Hepatocyte (in vitro differentiated cells): ENCODE data around the gene ZNF273. TPM values are rescaled to one million over a fixed set of nuclear protein-coding genes. Genes with fewer than 3 reads are reported as not detected.
"Not testable (repeated sequence)": the region's sequence is repeated elsewhere in the genome, so short reads cannot be mapped to it uniquely, and the experiment has no call there.

ENCODE experiments used
- DNase-seq: peaks from one replicate; pipeline ENCODE4 v3.0.0-alpha.2; 2016; ENCODE audit warnings: low spot score
- H2AFZ ChIP-seq: fragments of 200-600 bp; sonication (generic); 2 replicates; pipeline ENCODE4 v1.6.0; 2016; ENCODE audit warnings: antibody characterized with exemption, mild to moderate bottlenecking
- H3K27ac ChIP-seq: fragments of 200-600 bp; sonication (generic); 2 replicates; pipeline ENCODE4 v1.5.1; 2016; ENCODE audit warnings: mild to moderate bottlenecking
- H3K27me3 ChIP-seq: fragments of 200-600 bp; sonication (generic); 2 replicates; pipeline ENCODE4 v1.6.1; 2016
- H3K36me3 ChIP-seq: fragments of 200-600 bp; sonication (generic); replicated peaks from 2 replicates; pipeline ENCODE4 v1.5.1; 2016; ENCODE audit warnings: low read depth; ENCODE audit not compliant: insufficient read depth
- H3K4me1 ChIP-seq: fragments of 200-600 bp; sonication (generic); 2 replicates; pipeline ENCODE4 v1.5.1; 2016; ENCODE audit warnings: mild to moderate bottlenecking, moderate library complexity; ENCODE audit not compliant: insufficient read depth
- H3K4me2 ChIP-seq: fragments of 200-600 bp; sonication (generic); 2 replicates; pipeline ENCODE4 v1.6.0; 2016
- H3K4me3 ChIP-seq: fragments of 200-600 bp; sonication (generic); 2 replicates; pipeline ENCODE4 v1.5.1; 2016; ENCODE audit warnings: mild to moderate bottlenecking
- H3K79me2 ChIP-seq: fragments of 200-600 bp; sonication (generic); 2 replicates; pipeline ENCODE4 v1.6.0; 2017; ENCODE audit warnings: mild to moderate bottlenecking
- H3K9me2 ChIP-seq: fragments of 200-600 bp; sonication (generic); replicated peaks from 2 replicates; pipeline ENCODE4 v1.6.0; 2017; ENCODE audit warnings: mild to moderate bottlenecking; ENCODE audit not compliant: insufficient read depth
- H3K9me3 ChIP-seq: fragments of 200-600 bp; sonication (generic); 2 replicates; pipeline ENCODE4 v1.5.1; 2016; ENCODE audit warnings: low read depth, mild to moderate bottlenecking
- H4K20me1 ChIP-seq: fragments of 200-600 bp; sonication (generic); 2 replicates; pipeline ENCODE4 v1.6.0; 2016; ENCODE audit warnings: mild to moderate bottlenecking; ENCODE audit not compliant: insufficient read depth, poor library complexity, severe bottlenecking
- CTCF ChIP-seq: fragments of 200-600 bp; sonication (generic); IDR thresholded peaks from 2 replicates; pipeline ENCODE4 v1.5.1; 2016; ENCODE audit warnings: antibody characterized with exemption, mild to moderate bottlenecking; ENCODE audit not compliant: poor library complexity
- EZH2 ChIP-seq: fragments of 200-600 bp; sonication (generic); IDR thresholded peaks from 2 replicates; pipeline ENCODE4 v1.6.1; 2016; ENCODE audit warnings: antibody characterized with exemption, mild to moderate bottlenecking, borderline replicate concordance
- EZH2phosphoT487 ChIP-seq: fragments of 200-600 bp; sonication (generic); IDR thresholded peaks from one replicate; pipeline ENCODE4 v1.6.1; 2018; ENCODE audit warnings: antibody characterized with exemption, mild to moderate bottlenecking, low read depth, moderate library complexity; ENCODE audit not compliant: unreplicated experiment, severe bottlenecking
- WGBS: methylation state at CpG from one replicate; pipeline ENCODE4 v1.1.6; 2016; ENCODE audit warnings: low lambda C conversion rate; ENCODE audit errors: missing lambda C conversion rate; 5-methylcytosine and 5-hydroxymethylcytosine counted together
- polyA plus RNA-seq: library from polyadenylated mRNA; unstranded; fragments of >200 nt; fragmentation: Nextera tagmentation; extraction: Ambion mirVana; gene quantifications from 2 replicates; pipeline ENCODE4 v1.2.1, GENCODE V29; 2016
- total RNA-seq: library from RNA; depleted of rRNA; stranded (reverse); fragments of >200 nt; gene quantifications from 2 replicates; pipeline ENCODE4 v1.2.3, GENCODE V29; 2014

The ZNF273 gene
- total and polyA plus RNA-seq, 2 experiments from 2014 or later, result 4.1 to 4.9 TPM

- H3K4me3 ChIP-seq, result no peak overlapping the region
- no peak overlapping the region for H3K27ac ChIP-seq
- no peaks in the 10 kb centered on the region for H4K20me1 ChIP-seq
- no peaks in the 10 kb centered on the region for H3K4me1 ChIP-seq
- DNase-seq, result no peak
- H3K9me2 ChIP-seq, result no peaks in the 10 kb centered on the region
- H3K27me3 ChIP-seq, result peaks cover 6% of the 10 kb centered on the region
- TF ChIP-seq CTCF (no peak), EZH2phosphoT487 (no peak), EZH2 (no peak)
- H3K4me2 ChIP-seq, result peak overlapping the region; percentile 78
- H3K9me3 ChIP-seq, result no peaks in the 10 kb centered on the region
- peak overlapping the region; percentile 35 for H2AFZ ChIP-seq
- no peaks in the 10 kb centered on the region for H3K36me3 ChIP-seq
- H3K79me2 ChIP-seq, result no peaks in the 10 kb centered on the region
- WGBS, result 51% methylated on average over 16 of the region's 17 CpGs
These were observed 14.5 kb upstream of the ZNF273 start for GRCh38 chr7:64888561-64888900.

GRCh38 chr7:64888901-64889685 lies 14.0 kb upstream of the ZNF273 start:
- Histone ChIP-seq H3K36me3 (no peaks in the 10 kb centered on the region), H3K79me2 (no peaks in the 10 kb centered on the region), H3K27me3 (peaks cover 6% of the 10 kb centered on the region), H4K20me1 (no peaks in the 10 kb centered on the region), H2AFZ (peak overlapping the region; percentile 35), H3K9me3 (no peaks in the 10 kb centered on the region), H3K9me2 (no peaks in the 10 kb centered on the region), H3K27ac (no peak overlapping the region), H3K4me3 (peak overlapping the region; percentile 20), H3K4me2 (peak overlapping the region; percentile 78), H3K4me1 (no peaks in the 10 kb centered on the region)
- TF ChIP-seq CTCF (no peak), EZH2phosphoT487 (no peak), EZH2 (no peak)
- 60% methylated on average over 47 of the region's 60 CpGs for WGBS
- DNase-seq, result no peak

- no peaks in the 10 kb centered on the region for H3K4me1 ChIP-seq
- H3K4me3 ChIP-seq, result no peak overlapping the region
- peaks cover 6% of the 10 kb centered on the region for H3K27me3 ChIP-seq
- H4K20me1 ChIP-seq, result no peaks in the 10 kb centered on the region
- 67% methylated on average over 18 of the region's 18 CpGs for WGBS
- H3K79me2 ChIP-seq, result no peaks in the 10 kb centered on the region
- H3K27ac ChIP-seq, result no peak overlapping the region
- H3K36me3 ChIP-seq, result no peaks in the 10 kb centered on the region
- TF ChIP-seq EZH2 (no peak), EZH2phosphoT487 (no peak), CTCF (no peak)
- DNase-seq, result no peak
- H2AFZ ChIP-seq, result no peak overlapping the region
- H3K9me2 ChIP-seq, result no peaks in the 10 kb centered on the region
- H3K9me3 ChIP-seq, result no peaks in the 10 kb centered on the region
- peak overlapping the region; percentile 78 for H3K4me2 ChIP-seq
These were observed 13.3 kb upstream of the ZNF273 start for GRCh38 chr7:64889686-64890162.

GRCh38 chr7:64890273-64890672 lies 12.8 kb upstream of the ZNF273 start:
- H4K20me1 ChIP-seq, H3K4me1 ChIP-seq, H3K4me2 ChIP-seq, H3K36me3 ChIP-seq, H3K79me2 ChIP-seq, H3K27ac ChIP-seq, H3K9me3 ChIP-seq, H2AFZ ChIP-seq, DNase-seq, H3K27me3 ChIP-seq, H3K9me2 ChIP-seq, H3K4me3 ChIP-seq: not testable (repeated sequence)
- WGBS, result 72% methylated on average over 3 of the region's 3 CpGs
